OCI-LY3 (cell line): ENCODE data around the gene UBE2E2.
"Not testable (repeated sequence)": the region's sequence is repeated elsewhere in the genome, so short reads cannot be mapped to it uniquely, and the experiment has no call there.

Source experiments
- CTCF ChIP-seq: fragments of 200-600, 300-600 bp; sonication (generic); IDR thresholded peaks from 2 replicates; pipeline ENCODE4 v1.5.1; 2014; ENCODE audit warnings: antibody characterized with exemption, low read length, low read depth
- EZH2phosphoT487 ChIP-seq: fragments of 200-600 bp; shearing (Covaris generic); IDR thresholded peaks from 2 replicates; pipeline ENCODE4 v1.6.1; 2018; ENCODE audit warnings: antibody characterized with exemption, mixed run types, low read depth

- not testable (repeated sequence) for TF ChIP-seq CTCF, EZH2phosphoT487
Measured at GRCh38 chr3:23618475-23618874, 415.3 kb downstream of the UBE2E2 start.
